H9 (cell line): ENCODE results near the gene DRG1. TPM values are rescaled to one million over a fixed set of nuclear protein-coding genes. Genes with fewer than 3 reads are reported as not detected.
A peak's percentile ranks its signal among the peaks of the same experiment; 100 is the strongest.

ENCODE experiments used
- DNase-seq: peaks from one replicate; pipeline ENCODE4 v3.0.0-alpha.2; 2017
- H2AFZ ChIP-seq: one replicate; pipeline ENCODE4 v1.6.1; 2013; ENCODE audit warnings: mild to moderate bottlenecking, low read length, control low read depth, moderate library complexity
- H2AK5ac ChIP-seq: 2 replicates; pipeline ENCODE4 v1.6.1; 2013; ENCODE audit warnings: low read length, control low read depth, mixed read lengths; ENCODE audit not compliant: insufficient read length
- H2BK120ac ChIP-seq: one replicate; pipeline ENCODE4 v1.6.1; 2013; ENCODE audit warnings: low read depth, mild to moderate bottlenecking, low read length, control low read depth, inconsistent platforms; ENCODE audit not compliant: poor library complexity, severe bottlenecking
- H2BK12ac ChIP-seq: 2 replicates; pipeline ENCODE4 v1.6.1; 2013; ENCODE audit warnings: low read length, control low read depth, mixed read lengths, low read depth; ENCODE audit not compliant: insufficient read length
- H2BK15ac ChIP-seq: 2 replicates; pipeline ENCODE4 v1.6.1; 2013; ENCODE audit warnings: low read depth, low read length, control low read depth
- H2BK20ac ChIP-seq: one replicate; pipeline ENCODE4 v1.6.1; 2013; ENCODE audit warnings: low read depth, mild to moderate bottlenecking, low read length, control low read depth, inconsistent platforms; ENCODE audit not compliant: poor library complexity, severe bottlenecking
- H2BK5ac ChIP-seq: 2 replicates; pipeline ENCODE4 v1.6.1; 2013; ENCODE audit warnings: low read length, control low read depth, mixed read lengths; ENCODE audit not compliant: insufficient read length
- H3K14ac ChIP-seq: 2 replicates; pipeline ENCODE4 v1.6.1; 2013; ENCODE audit warnings: low read length, control low read depth; ENCODE audit not compliant: insufficient read depth
- H3K18ac ChIP-seq: 2 replicates; pipeline ENCODE4 v1.6.1; 2013; ENCODE audit warnings: low read depth, mild to moderate bottlenecking, mixed read lengths, low read length, control low read depth; ENCODE audit not compliant: insufficient read length
- H3K23ac ChIP-seq: 2 replicates; pipeline ENCODE4 v1.6.1; 2013; ENCODE audit warnings: low read length, control low read depth, mixed read lengths, low read depth; ENCODE audit not compliant: insufficient read length
- H3K23me2 ChIP-seq: 2 replicates; pipeline ENCODE4 v1.6.1; 2013; ENCODE audit warnings: low read depth, mild to moderate bottlenecking, mixed read lengths, low read length, control low read depth; ENCODE audit not compliant: insufficient read length, poor library complexity, severe bottlenecking
- H3K27ac ChIP-seq: 2 replicates; pipeline ENCODE4 v1.5.1; 2013; ENCODE audit warnings: low read length, control low read depth, mixed read lengths, low read depth; ENCODE audit not compliant: insufficient read length
- H3K27me3 ChIP-seq: 2 replicates; pipeline ENCODE4 v1.6.1; 2013; ENCODE audit warnings: low read length, control low read depth, inconsistent platforms; ENCODE audit not compliant: insufficient read depth
- H3K4ac ChIP-seq: 2 replicates; pipeline ENCODE4 v1.6.1; 2013; ENCODE audit warnings: low read depth, mild to moderate bottlenecking, control low read depth, inconsistent platforms, low read length, moderate library complexity
- H3K4me1 ChIP-seq: 2 replicates; pipeline ENCODE4 v1.6.1; 2013; ENCODE audit warnings: low read length, control low read depth, inconsistent platforms; ENCODE audit not compliant: insufficient read depth
- H3K4me2 ChIP-seq: 2 replicates; pipeline ENCODE4 v1.6.1; 2013; ENCODE audit warnings: low read length, control low read depth, mixed read lengths; ENCODE audit not compliant: insufficient read length, insufficient read depth
- H3K56ac ChIP-seq: 2 replicates; pipeline ENCODE4 v1.6.1; 2013; ENCODE audit warnings: low read depth, mild to moderate bottlenecking, mixed read lengths, low read length, control low read depth; ENCODE audit not compliant: insufficient read length
- H3K79me1 ChIP-seq: 2 replicates; pipeline ENCODE4 v1.6.1; 2013; ENCODE audit warnings: low read depth, mild to moderate bottlenecking, moderate library complexity, low read length, control low read depth, inconsistent platforms; ENCODE audit not compliant: insufficient read depth, poor library complexity, severe bottlenecking
- H3K79me2 ChIP-seq: 2 replicates; pipeline ENCODE4 v1.6.1; 2013; ENCODE audit warnings: low read length, control low read depth, inconsistent platforms; ENCODE audit not compliant: insufficient read depth
- H3K9ac ChIP-seq: 2 replicates; pipeline ENCODE4 v1.6.1; 2013; ENCODE audit warnings: low read length, control low read depth, mixed read lengths; ENCODE audit not compliant: insufficient read length; ENCODE audit errors: extremely low read depth
- H3K9me3 ChIP-seq: one replicate; pipeline ENCODE4 v1.6.1; 2013; ENCODE audit warnings: low read depth, low read length, inconsistent platforms; ENCODE audit not compliant: control insufficient read depth
- H3T11ph ChIP-seq: one replicate; pipeline ENCODE4 v1.6.1; 2013; ENCODE audit warnings: mild to moderate bottlenecking, low read length, control low read depth, inconsistent platforms
- H4K20me1 ChIP-seq: one replicate; pipeline ENCODE4 v1.6.1; 2013; ENCODE audit not compliant: control insufficient read depth, insufficient read length, insufficient read depth
- H4K5ac ChIP-seq: 2 replicates; pipeline ENCODE4 v1.6.1; 2013; ENCODE audit warnings: low read depth, mild to moderate bottlenecking, mixed read lengths, low read length, control low read depth; ENCODE audit not compliant: insufficient read length
- H4K8ac ChIP-seq: replicated peaks from 2 replicates; pipeline ENCODE4 v1.6.1; 2013; ENCODE audit warnings: low read length, control low read depth, mixed read lengths, low read depth; ENCODE audit not compliant: insufficient read length
- H4K91ac ChIP-seq: 2 replicates; pipeline ENCODE4 v1.6.1; 2013; ENCODE audit warnings: low read depth, mild to moderate bottlenecking, moderate library complexity, mixed read lengths, low read length, control low read depth; ENCODE audit not compliant: insufficient read length
- H3K27ac Mint-ChIP-seq, 3 experiments: 2 replicates in 2 of 3; 3 replicates in 1 of 3; pipeline ENCODE4 v1.8.0; 2020 to 2021; ENCODE audit warnings: mixed read lengths in 3 of 3, mild to moderate bottlenecking in 1 of 3, moderate library complexity in 1 of 3
- H3K27me3 Mint-ChIP-seq: 2 replicates; pipeline ENCODE4 v1.8.0; 2021; ENCODE audit warnings: low read depth, mild to moderate bottlenecking, moderate library complexity, mixed read lengths
- H3K36me3 Mint-ChIP-seq, 3 experiments: 2 replicates in 2 of 3; 3 replicates in 1 of 3; pipeline ENCODE4 v1.8.0; 2020 to 2021; ENCODE audit warnings: low read depth in 3 of 3, mixed read lengths in 3 of 3; ENCODE audit not compliant: insufficient read depth in 1 of 3
- H3K4me1 Mint-ChIP-seq, 2 experiments: 2 replicates each; pipeline ENCODE4 v1.8.0; 2020; ENCODE audit warnings: mixed read lengths in 2 of 2
- H3K4me3 Mint-ChIP-seq, 2 experiments: 2 replicates in 1 of 2; 3 replicates in 1 of 2; pipeline ENCODE4 v1.8.0; 2020 to 2021; ENCODE audit warnings: mild to moderate bottlenecking in 2 of 2, mixed read lengths in 2 of 2, moderate library complexity in 1 of 2
- H3K9me3 Mint-ChIP-seq, 2 experiments: 2 replicates in 1 of 2; 3 replicates in 1 of 2; pipeline ENCODE4 v1.8.0; 2020; ENCODE audit warnings: mild to moderate bottlenecking in 2 of 2, mixed read lengths in 2 of 2, moderate library complexity in 1 of 2
- CTCF ChIP-seq: fragments of 200-600 bp; sonication (generic); conservative IDR thresholded peaks from 3 replicates; pipeline ENCODE4 v1.8.0; 2021; ENCODE audit warnings: antibody characterized with exemption, mild to moderate bottlenecking
- WGBS: extraction: QIAGEN DNeasy Blood & Tissue Kit; methylation state at CpG from one replicate; pipeline ENCODE4 v1.1.7; 2013; ENCODE audit warnings: missing lambda C conversion rate, low lambda C conversion rate, mixed read lengths; ENCODE audit not compliant: insufficient read length; ENCODE audit errors: extremely low coverage; 5-methylcytosine and 5-hydroxymethylcytosine counted together
- total RNA-seq: library from RNA; stranded (reverse); gene quantifications from 2 replicates; pipeline ENCODE4 v1.2.1, GENCODE V29; 2021

Gene DRG1
- total RNA-seq, 1 experiment from 2014 or later: 89.5 TPM

GRCh38 chr22:31448382-31448781, 49.0 kb downstream of the DRG1 start:
- H3K27ac Mint-ChIP-seq: peak overlapping the region in 2 of 3 experiments; percentile 44 to 73; a peak in 1 of 7 replicates
- Histone ChIP-seq H3K14ac (no peak overlapping the region), H3K27me3 (no peaks in the 10 kb centered on the region), H3K18ac (no peak overlapping the region), H4K5ac (no peak overlapping the region), H2BK5ac (no peak overlapping the region), H3K4me1 (no peaks in the 10 kb centered on the region), H3K79me1 (no peaks in the 10 kb centered on the region), H3K9me3 (no peaks in the 10 kb centered on the region), H3K79me2 (no peaks in the 10 kb centered on the region), H2BK120ac (no peak overlapping the region), H2BK12ac (no peak overlapping the region), H3K4ac (no peak overlapping the region), H2AFZ (no peak overlapping the region), H3K4me2 (no peak overlapping the region), H2BK15ac (no peak overlapping the region), H3K27ac (no peak overlapping the region), H2AK5ac (no peak overlapping the region), H3K9ac (no peak overlapping the region), H4K8ac (no peak overlapping the region), H3K23ac (no peak overlapping the region), H4K20me1 (no peaks in the 10 kb centered on the region), H3K56ac (no peak overlapping the region), H3T11ph (no peak overlapping the region), H4K91ac (no peak overlapping the region), H3K23me2 (no peaks in the 10 kb centered on the region), H2BK20ac (no peak overlapping the region)
- no peak for DNase-seq
- H3K4me3 Mint-ChIP-seq: no peak overlapping the region
- TF ChIP-seq CTCF: no peak
- H3K9me3 Mint-ChIP-seq: no peaks in the 10 kb centered on the region
- WGBS: no CpG with 5 or more reads among the region's 2 CpGs
- H3K27me3 Mint-ChIP-seq: no peaks in the 10 kb centered on the region
- peaks cover 0 to 2% of the 10 kb centered on the region in 2 experiments; a peak in 2 of 4 replicates for H3K4me1 Mint-ChIP-seq
- H3K36me3 Mint-ChIP-seq: peaks cover 0 to 32% (median 7%) of the 10 kb centered on the region in 3 experiments; a peak in 5 of 7 replicates
